Measurements from ENCODE around the gene MSLN. TPM values are rescaled to one million over a fixed set of nuclear protein-coding genes. Genes with fewer than 3 reads are reported as not detected.

Gene MSLN
- total and polyA plus RNA-seq, 2 experiments from 2014 or later = 0.10 TPM; not detected in 1

DNA sequence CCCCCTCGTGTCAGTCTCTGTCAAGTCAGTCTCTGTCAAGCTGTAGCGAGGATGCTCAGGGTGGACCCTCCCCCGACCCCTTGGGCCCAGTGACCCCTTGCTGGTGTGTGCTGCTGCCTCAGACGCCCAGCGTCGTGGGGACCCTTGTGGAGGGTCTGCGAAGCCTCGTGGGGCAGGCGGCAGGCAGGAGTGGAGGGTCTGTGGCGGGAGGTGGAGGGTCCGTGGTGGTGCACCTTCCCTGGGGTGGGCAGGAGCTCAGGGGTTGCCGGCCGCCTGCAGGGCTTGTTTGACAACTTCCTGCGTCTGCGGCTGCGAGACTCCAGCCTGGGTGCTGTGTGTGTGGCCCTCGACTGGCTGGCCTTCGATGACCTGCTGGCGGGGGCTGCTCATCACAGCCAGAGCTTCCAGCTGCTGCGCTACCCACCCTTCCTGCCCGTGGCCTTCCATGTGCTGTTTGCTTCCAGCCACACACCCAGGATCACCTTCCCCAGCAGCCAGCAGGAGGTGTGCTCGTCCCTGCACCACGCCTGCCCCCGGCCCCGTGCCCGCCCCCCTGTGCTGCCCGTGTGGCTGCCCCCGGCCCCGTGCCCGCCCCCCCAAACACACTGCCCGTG, 34.4 kb downstream of the MSLN start:
- H3K4me1 Mint-ChIP-seq = no peaks in the 10 kb centered on the region
- Histone ChIP-seq H3K4me2 (no peak overlapping the region), H3K27ac (ENCODE audit: low read depth) (no peak overlapping the region), H3K4me1 (ENCODE audit: insufficient read depth) (no peaks in the 10 kb centered on the region), H3F3A (replicated peaks; ENCODE audit: low read depth) (no peaks in the 10 kb centered on the region), H3K27me3 (ENCODE audit: insufficient read depth) (no peaks in the 10 kb centered on the region), H3K4me3 (no peak overlapping the region), H4K20me1 (replicated peaks; ENCODE audit: insufficient read depth) (peaks cover 9% of the 10 kb centered on the region), H3K79me2 (replicated peaks; ENCODE audit: insufficient read depth) (peaks cover under 1% of the 10 kb centered on the region; the same call in 1 of the 2 replicates), H2AFZ (no peak overlapping the region), H3K36me3 (ENCODE audit: insufficient read depth) (no peaks in the 10 kb centered on the region; the same call in 1 of the 2 replicates), H3K9me2 (ENCODE audit: insufficient read depth) (no peaks in the 10 kb centered on the region)
- TF ChIP-seq, protein P1, sequence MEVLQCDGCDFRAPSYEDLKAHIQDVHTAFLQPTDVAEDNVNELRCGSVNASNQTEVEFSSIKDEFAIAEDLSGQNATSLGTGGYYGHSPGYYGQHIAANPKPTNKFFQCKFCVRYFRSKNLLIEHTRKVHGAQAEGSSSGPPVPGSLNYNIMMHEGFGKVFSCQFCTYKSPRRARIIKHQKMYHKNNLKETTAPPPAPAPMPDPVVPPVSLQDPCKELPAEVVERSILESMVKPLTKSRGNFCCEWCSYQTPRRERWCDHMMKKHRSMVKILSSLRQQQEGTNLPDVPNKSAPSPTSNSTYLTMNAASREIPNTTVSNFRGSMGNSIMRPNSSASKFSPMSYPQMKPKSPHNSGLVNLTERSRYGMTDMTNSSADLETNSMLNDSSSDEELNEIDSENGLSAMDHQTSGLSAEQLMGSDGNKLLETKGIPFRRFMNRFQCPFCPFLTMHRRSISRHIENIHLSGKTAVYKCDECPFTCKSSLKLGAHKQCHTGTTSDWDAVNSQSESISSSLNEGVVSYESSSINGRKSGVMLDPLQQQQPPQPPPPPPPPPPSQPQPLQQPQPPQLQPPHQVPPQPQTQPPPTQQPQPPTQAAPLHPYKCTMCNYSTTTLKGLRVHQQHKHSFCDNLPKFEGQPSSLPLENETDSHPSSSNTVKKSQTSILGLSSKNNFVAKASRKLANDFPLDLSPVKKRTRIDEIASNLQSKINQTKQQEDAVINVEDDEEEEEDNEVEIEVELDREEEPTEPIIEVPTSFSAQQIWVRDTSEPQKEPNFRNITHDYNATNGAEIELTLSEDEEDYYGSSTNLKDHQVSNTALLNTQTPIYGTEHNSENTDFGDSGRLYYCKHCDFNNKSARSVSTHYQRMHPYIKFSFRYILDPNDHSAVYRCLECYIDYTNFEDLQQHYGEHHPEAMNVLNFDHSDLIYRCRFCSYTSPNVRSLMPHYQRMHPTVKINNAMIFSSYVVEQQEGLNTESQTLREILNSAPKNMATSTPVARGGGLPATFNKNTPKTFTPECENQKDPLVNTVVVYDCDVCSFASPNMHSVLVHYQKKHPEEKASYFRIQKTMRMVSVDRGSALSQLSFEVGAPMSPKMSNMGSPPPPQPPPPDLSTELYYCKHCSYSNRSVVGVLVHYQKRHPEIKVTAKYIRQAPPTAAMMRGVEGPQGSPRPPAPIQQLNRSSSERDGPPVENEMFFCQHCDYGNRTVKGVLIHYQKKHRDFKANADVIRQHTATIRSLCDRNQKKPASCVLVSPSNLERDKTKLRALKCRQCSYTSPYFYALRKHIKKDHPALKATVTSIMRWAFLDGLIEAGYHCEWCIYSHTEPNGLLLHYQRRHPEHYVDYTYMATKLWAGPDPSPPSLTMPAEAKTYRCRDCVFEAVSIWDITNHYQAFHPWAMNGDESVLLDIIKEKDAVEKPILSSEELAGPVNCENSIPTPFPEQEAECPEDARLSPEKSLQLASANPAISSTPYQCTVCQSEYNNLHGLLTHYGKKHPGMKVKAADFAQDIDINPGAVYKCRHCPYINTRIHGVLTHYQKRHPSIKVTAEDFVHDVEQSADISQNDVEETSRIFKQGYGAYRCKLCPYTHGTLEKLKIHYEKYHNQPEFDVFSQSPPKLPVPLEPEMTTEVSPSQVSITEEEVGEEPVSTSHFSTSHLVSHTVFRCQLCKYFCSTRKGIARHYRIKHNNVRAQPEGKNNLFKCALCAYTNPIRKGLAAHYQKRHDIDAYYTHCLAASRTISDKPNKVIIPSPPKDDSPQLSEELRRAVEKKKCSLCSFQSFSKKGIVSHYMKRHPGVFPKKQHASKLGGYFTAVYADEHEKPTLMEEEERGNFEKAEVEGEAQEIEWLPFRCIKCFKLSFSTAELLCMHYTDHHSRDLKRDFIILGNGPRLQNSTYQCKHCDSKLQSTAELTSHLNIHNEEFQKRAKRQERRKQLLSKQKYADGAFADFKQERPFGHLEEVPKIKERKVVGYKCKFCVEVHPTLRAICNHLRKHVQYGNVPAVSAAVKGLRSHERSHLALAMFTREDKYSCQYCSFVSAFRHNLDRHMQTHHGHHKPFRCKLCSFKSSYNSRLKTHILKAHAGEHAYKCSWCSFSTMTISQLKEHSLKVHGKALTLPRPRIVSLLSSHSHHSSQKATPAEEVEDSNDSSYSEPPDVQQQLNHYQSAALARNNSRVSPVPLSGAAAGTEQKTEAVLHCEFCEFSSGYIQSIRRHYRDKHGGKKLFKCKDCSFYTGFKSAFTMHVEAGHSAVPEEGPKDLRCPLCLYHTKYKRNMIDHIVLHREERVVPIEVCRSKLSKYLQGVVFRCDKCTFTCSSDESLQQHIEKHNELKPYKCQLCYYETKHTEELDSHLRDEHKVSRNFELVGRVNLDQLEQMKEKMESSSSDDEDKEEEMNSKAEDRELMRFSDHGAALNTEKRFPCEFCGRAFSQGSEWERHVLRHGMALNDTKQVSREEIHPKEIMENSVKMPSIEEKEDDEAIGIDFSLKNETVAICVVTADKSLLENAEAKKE (CRISPR knock-in tag; IDR thresholded peaks at IDR 0.05) = no peak
- TF ChIP-seq JUNB (IDR thresholded peaks at IDR 0.05; ENCODE audit: unreplicated experiment) (no peak), NANOG (IDR thresholded peaks at IDR 0.05; ENCODE audit: borderline replicate concordance) (no peak), STAT1 (IDR thresholded peaks at IDR 0.05; ENCODE audit: unreplicated experiment) (no peak), EZH2phosphoT487 (IDR thresholded peaks at IDR 0.05; ENCODE audit: unreplicated experiment) (no peak), ZNF114 (CRISPR knock-in tag; IDR thresholded peaks at IDR 0.05) (no peak), ZNF331 (CRISPR knock-in tag; IDR thresholded peaks at IDR 0.05; ENCODE audit: low read depth) (no peak), EZH2 (IDR thresholded peaks at IDR 0.05; ENCODE audit: low read depth, unreplicated experiment) (no peak), CREB1 (CRISPR knock-in tag; IDR thresholded peaks at IDR 0.05; ENCODE audit: low read depth) (no peak), POLR2AphosphoS5 (IDR thresholded peaks at IDR 0.05; ENCODE audit: low read depth) (no peak)
- TF ChIP-seq, protein P2, sequence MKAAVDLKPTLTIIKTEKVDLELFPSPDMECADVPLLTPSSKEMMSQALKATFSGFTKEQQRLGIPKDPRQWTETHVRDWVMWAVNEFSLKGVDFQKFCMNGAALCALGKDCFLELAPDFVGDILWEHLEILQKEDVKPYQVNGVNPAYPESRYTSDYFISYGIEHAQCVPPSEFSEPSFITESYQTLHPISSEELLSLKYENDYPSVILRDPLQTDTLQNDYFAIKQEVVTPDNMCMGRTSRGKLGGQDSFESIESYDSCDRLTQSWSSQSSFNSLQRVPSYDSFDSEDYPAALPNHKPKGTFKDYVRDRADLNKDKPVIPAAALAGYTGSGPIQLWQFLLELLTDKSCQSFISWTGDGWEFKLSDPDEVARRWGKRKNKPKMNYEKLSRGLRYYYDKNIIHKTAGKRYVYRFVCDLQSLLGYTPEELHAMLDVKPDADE (IDR thresholded peaks at IDR 0.05) = no peak
- TF ChIP-seq, protein P3, sequence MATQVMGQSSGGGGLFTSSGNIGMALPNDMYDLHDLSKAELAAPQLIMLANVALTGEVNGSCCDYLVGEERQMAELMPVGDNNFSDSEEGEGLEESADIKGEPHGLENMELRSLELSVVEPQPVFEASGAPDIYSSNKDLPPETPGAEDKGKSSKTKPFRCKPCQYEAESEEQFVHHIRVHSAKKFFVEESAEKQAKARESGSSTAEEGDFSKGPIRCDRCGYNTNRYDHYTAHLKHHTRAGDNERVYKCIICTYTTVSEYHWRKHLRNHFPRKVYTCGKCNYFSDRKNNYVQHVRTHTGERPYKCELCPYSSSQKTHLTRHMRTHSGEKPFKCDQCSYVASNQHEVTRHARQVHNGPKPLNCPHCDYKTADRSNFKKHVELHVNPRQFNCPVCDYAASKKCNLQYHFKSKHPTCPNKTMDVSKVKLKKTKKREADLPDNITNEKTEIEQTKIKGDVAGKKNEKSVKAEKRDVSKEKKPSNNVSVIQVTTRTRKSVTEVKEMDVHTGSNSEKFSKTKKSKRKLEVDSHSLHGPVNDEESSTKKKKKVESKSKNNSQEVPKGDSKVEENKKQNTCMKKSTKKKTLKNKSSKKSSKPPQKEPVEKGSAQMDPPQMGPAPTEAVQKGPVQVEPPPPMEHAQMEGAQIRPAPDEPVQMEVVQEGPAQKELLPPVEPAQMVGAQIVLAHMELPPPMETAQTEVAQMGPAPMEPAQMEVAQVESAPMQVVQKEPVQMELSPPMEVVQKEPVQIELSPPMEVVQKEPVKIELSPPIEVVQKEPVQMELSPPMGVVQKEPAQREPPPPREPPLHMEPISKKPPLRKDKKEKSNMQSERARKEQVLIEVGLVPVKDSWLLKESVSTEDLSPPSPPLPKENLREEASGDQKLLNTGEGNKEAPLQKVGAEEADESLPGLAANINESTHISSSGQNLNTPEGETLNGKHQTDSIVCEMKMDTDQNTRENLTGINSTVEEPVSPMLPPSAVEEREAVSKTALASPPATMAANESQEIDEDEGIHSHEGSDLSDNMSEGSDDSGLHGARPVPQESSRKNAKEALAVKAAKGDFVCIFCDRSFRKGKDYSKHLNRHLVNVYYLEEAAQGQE (IDR thresholded peaks at IDR 0.05; ENCODE audit: unreplicated experiment) = no peak
- TF ChIP-seq, protein P4, sequence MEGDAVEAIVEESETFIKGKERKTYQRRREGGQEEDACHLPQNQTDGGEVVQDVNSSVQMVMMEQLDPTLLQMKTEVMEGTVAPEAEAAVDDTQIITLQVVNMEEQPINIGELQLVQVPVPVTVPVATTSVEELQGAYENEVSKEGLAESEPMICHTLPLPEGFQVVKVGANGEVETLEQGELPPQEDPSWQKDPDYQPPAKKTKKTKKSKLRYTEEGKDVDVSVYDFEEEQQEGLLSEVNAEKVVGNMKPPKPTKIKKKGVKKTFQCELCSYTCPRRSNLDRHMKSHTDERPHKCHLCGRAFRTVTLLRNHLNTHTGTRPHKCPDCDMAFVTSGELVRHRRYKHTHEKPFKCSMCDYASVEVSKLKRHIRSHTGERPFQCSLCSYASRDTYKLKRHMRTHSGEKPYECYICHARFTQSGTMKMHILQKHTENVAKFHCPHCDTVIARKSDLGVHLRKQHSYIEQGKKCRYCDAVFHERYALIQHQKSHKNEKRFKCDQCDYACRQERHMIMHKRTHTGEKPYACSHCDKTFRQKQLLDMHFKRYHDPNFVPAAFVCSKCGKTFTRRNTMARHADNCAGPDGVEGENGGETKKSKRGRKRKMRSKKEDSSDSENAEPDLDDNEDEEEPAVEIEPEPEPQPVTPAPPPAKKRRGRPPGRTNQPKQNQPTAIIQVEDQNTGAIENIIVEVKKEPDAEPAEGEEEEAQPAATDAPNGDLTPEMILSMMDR (conservative IDR thresholded peaks at IDR 0.05; ENCODE audit: low read depth in 2 of 2) = no peak
- no peaks in the 10 kb centered on the region; the same call in 1 of the 3 replicates for H3K9me3 Mint-ChIP-seq
- DNase-seq (ENCODE audit: low spot score) = no peak
- peaks cover 38% of the 10 kb centered on the region for H3K36me3 Mint-ChIP-seq (ENCODE audit: low read depth)
- H3K27me3 Mint-ChIP-seq (ENCODE audit: insufficient read depth, low read depth, poor library complexity) = peaks cover 17% of the 10 kb centered on the region
- no peak overlapping the region for H3K4me3 Mint-ChIP-seq
- ATAC-seq = no peak
- H3K27ac Mint-ChIP-seq = no peak overlapping the region
